ENCODE results near the gene PTGFRN. TPM values are rescaled to one million over a fixed set of nuclear protein-coding genes. Genes with fewer than 3 reads are reported as not detected.

The PTGFRN gene
- total and polyA plus RNA-seq, 2 of the 8 experiments (the other 6 are each of a cell fraction or from before 2014, with no cell fraction given): 13.0 to 32.6 TPM

DNA sequence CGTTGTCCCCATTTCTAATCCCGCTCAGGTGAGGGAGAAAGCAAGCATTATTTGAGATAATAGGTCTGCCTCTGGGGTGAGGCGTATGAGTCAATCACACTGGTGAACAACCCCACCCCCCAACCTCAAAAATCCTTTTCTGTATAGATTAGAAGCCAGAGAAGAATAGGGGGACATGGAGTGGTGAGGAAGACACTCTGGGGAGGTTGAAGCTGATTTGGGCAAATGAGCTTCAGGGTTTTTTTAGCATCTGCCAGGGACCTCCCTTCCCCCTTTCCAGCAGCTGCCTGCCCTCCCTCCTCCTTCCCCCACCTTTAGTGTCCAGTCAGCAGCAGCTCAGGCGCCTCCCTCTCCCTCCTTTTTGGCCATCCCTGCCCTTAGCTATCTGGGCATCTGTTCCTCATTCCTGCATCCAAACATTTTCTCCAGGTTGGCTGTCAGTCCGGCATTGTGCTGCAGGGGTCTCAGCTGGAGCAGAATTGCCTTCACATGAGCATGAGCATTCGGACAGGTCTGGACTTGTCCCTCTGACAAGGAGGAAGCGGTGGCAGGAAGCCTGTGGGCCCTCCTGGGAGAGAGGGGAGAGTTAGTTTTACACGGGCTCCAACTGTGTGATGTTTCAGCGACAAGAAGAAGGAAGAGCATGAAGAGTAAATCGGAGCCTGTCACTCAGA is 30.8 kb upstream of the PTGFRN start:
- WGBS, 2 experiments (ENCODE audit: extremely low coverage in 1 of 2, insufficient coverage in 1 of 2, insufficient read length in 1 of 2, insufficient replicate concordance in 2 of 2, low coverage in 1 of 2, low lambda C conversion rate in 2 of 2, missing lambda C conversion rate in 1 of 2): 52% methylated on average over 10 of the region's 10 CpGs; no CpG with 5 or more reads in 1 of the 2 experiments
- H2AK5ac ChIP-seq (ENCODE audit: low read depth, low read length): peak overlapping the region; percentile 97
- H2BK15ac ChIP-seq (ENCODE audit: low read length): peak overlapping the region; percentile 9; the same call in 1 of the 2 replicates
- peak overlapping the region; percentile 73 for H3K27ac ChIP-seq (ENCODE audit: low read depth, low read length)
- peak overlapping the region in 1 of 4 experiments; percentile 36; a peak in 2 of 7 replicates for H3K9ac ChIP-seq (replicated peaks in 1 of 4; ENCODE audit: extremely low read depth in 1 of 4, low read depth in 3 of 4, low read length in 3 of 4)
- peak overlapping the region; percentile 99 for H4K91ac ChIP-seq (replicated peaks; ENCODE audit: insufficient read length, low read length)
- no peaks in the 10 kb centered on the region for H3K36me3 ChIP-seq (ENCODE audit: control insufficient read depth in 2 of 4, insufficient read depth in 4 of 4, low read length in 3 of 4)
- H4K8ac ChIP-seq (ENCODE audit: extremely low read depth, insufficient read depth, low read length): no peak overlapping the region
- no peaks in the 10 kb centered on the region for H4K20me1 ChIP-seq (replicated peaks in 1 of 2; ENCODE audit: control insufficient read depth in 1 of 2, insufficient read depth in 2 of 2, low read length in 2 of 2)
- H3K56ac ChIP-seq (replicated peaks; ENCODE audit: insufficient read length, low read depth, low read length): peak overlapping the region; percentile 34
- peak overlapping the region; percentile 99 for H2BK120ac ChIP-seq (replicated peaks; ENCODE audit: low read depth, low read length)
- H2BK5ac ChIP-seq (ENCODE audit: low read depth, low read length): peak overlapping the region; percentile 99; the same call in 1 of the 2 replicates
- ChIA-PET CTCF (ENCODE audit: partially characterized antibody) (interaction anchor here (0.7 to 7.5 kb wide), 11 partner anchors 9 to 141 kb away, joined by 3 to 79 read pairs (median 4); no protein-coding TSS in a partner anchor), POLR2A (ENCODE audit: partially characterized antibody) (interaction anchor here (1.0 to 1.8 kb wide), 3 partner anchors 23 to 151 kb away, joined by 3 to 4 read pairs (median 3); no protein-coding TSS in a partner anchor)
- no peaks in the 10 kb centered on the region for H3K79me2 ChIP-seq (ENCODE audit: control insufficient read depth in 1 of 2, insufficient read depth in 2 of 2, low read length in 2 of 2)
- H2AFZ ChIP-seq (ENCODE audit: low read length): 0 out of 2 replicates have a peak overlapping the region, but pooled peaks have one; percentile 36
- no peaks in the 10 kb centered on the region for H3K79me1 ChIP-seq (ENCODE audit: low read depth, low read length)
- TF ChIP-seq, protein P1, sequence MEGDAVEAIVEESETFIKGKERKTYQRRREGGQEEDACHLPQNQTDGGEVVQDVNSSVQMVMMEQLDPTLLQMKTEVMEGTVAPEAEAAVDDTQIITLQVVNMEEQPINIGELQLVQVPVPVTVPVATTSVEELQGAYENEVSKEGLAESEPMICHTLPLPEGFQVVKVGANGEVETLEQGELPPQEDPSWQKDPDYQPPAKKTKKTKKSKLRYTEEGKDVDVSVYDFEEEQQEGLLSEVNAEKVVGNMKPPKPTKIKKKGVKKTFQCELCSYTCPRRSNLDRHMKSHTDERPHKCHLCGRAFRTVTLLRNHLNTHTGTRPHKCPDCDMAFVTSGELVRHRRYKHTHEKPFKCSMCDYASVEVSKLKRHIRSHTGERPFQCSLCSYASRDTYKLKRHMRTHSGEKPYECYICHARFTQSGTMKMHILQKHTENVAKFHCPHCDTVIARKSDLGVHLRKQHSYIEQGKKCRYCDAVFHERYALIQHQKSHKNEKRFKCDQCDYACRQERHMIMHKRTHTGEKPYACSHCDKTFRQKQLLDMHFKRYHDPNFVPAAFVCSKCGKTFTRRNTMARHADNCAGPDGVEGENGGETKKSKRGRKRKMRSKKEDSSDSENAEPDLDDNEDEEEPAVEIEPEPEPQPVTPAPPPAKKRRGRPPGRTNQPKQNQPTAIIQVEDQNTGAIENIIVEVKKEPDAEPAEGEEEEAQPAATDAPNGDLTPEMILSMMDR (IDR thresholded peaks at IDR 0.05; ENCODE audit: control extremely low read depth in 1 of 3, insufficient read depth in 1 of 3, low read depth in 1 of 3, low read length in 3 of 3): peak in 1 of 3 experiments; percentile 5; a peak in 1 of 4 replicates
- no peak for TF ChIP-seq GTF2F1 (IDR thresholded peaks at IDR 0.05; ENCODE audit: borderline replicate concordance, low read depth, low read length)
- TF ChIP-seq, protein P2, sequence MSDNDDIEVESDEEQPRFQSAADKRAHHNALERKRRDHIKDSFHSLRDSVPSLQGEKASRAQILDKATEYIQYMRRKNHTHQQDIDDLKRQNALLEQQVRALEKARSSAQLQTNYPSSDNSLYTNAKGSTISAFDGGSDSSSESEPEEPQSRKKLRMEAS (IDR thresholded peaks at IDR 0.05): peak; percentile 33; the same call in 1 of the 2 replicates
- no peak for TF ChIP-seq BRCA1 (IDR thresholded peaks at IDR 0.05; ENCODE audit: low read depth, low read length)
- TF ChIP-seq RAD21 (IDR thresholded peaks at IDR 0.05 in 1 of 2, conservative IDR thresholded peaks at IDR 0.05 in 1 of 2; ENCODE audit: low read depth in 2 of 2, low read length in 2 of 2): peak; percentile 8 to 15; a peak in 2 of 4 replicates
- 0 out of 2 replicates have a peak, but pooled peaks have one; percentile 22 for TF ChIP-seq TCF12 (IDR thresholded peaks at IDR 0.05; ENCODE audit: low read depth, low read length)
- TF ChIP-seq YY1 (IDR thresholded peaks at IDR 0.05; ENCODE audit: low read depth, low read length): no peak
- peak; percentile 33; the same call in 1 of the 2 replicates for TF ChIP-seq SP1 (IDR thresholded peaks at IDR 0.05; ENCODE audit: low read depth, low read length)
- DNase-seq (ENCODE audit: low read depth in 1 of 2, low spot score in 2 of 2) (peak in 1 of 2 experiments; percentile 54), FAIRE-seq (no peak)
- H3K4me1 ChIP-seq (replicated peaks in 1 of 4; ENCODE audit: control insufficient read depth in 3 of 4, insufficient read depth in 4 of 4, low read length in 3 of 4): peaks cover 4 to 22% (median 20%) of the 10 kb centered on the region in 4 experiments
- peak overlapping the region; percentile 96 for H3K18ac ChIP-seq (ENCODE audit: extremely low read depth, low read length)
- peak overlapping the region; percentile 19 for H3K14ac ChIP-seq (ENCODE audit: insufficient read length)
- H2BK12ac ChIP-seq (ENCODE audit: low read depth, low read length): peak overlapping the region; percentile 99
- no peaks in the 10 kb centered on the region for H3K9me3 ChIP-seq (ENCODE audit: insufficient read depth in 2 of 2, low read depth in 1 of 2, low read length in 1 of 2)
- peak overlapping the region; percentile 96; the same call in 1 of the 2 replicates for H2BK20ac ChIP-seq (ENCODE audit: low read length)
- H3K23me2 ChIP-seq (ENCODE audit: low read depth, low read length): no peaks in the 10 kb centered on the region; the same call in 1 of the 2 replicates
- H3K4me3 ChIP-seq (ENCODE audit: extremely low read depth in 1 of 4, insufficient read depth in 2 of 4, low read depth in 3 of 4, low read length in 4 of 4): peak overlapping the region in 2 of 4 experiments; percentile 25 to 46; a peak in 3 of 8 replicates
- H3K4ac ChIP-seq (replicated peaks; ENCODE audit: insufficient read length, low read depth, low read length): peak overlapping the region; percentile 92
- H3K23ac ChIP-seq (ENCODE audit: insufficient read length): no peak overlapping the region
- no peaks in the 10 kb centered on the region for H3K27me3 ChIP-seq (replicated peaks in 1 of 4; ENCODE audit: control insufficient read depth in 3 of 4, extremely low read depth in 1 of 4, insufficient read depth in 3 of 4, low read length in 3 of 4)
- H4K5ac ChIP-seq (ENCODE audit: insufficient read length, low read depth, low read length): peak overlapping the region; percentile 19
- H3K4me2 ChIP-seq (ENCODE audit: insufficient read depth in 1 of 2, low read depth in 2 of 2, low read length in 2 of 2): peak overlapping the region; percentile 52 to 75

All from H1 (cell line).